ENCODE results near the gene CERS6.

GRCh38 chr2:168607992-168608391 is 151.9 kb downstream of the CERS6 start:
- no peak for TF ChIP-seq POLR2AphosphoS5 (IDR thresholded peaks at IDR 0.05)
- TF ChIP-seq, protein P1, sequence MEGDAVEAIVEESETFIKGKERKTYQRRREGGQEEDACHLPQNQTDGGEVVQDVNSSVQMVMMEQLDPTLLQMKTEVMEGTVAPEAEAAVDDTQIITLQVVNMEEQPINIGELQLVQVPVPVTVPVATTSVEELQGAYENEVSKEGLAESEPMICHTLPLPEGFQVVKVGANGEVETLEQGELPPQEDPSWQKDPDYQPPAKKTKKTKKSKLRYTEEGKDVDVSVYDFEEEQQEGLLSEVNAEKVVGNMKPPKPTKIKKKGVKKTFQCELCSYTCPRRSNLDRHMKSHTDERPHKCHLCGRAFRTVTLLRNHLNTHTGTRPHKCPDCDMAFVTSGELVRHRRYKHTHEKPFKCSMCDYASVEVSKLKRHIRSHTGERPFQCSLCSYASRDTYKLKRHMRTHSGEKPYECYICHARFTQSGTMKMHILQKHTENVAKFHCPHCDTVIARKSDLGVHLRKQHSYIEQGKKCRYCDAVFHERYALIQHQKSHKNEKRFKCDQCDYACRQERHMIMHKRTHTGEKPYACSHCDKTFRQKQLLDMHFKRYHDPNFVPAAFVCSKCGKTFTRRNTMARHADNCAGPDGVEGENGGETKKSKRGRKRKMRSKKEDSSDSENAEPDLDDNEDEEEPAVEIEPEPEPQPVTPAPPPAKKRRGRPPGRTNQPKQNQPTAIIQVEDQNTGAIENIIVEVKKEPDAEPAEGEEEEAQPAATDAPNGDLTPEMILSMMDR (IDR thresholded peaks at IDR 0.05; ENCODE audit: poor library complexity, severe bottlenecking), result no peak
- no peak for TF ChIP-seq SMC3 (conservative IDR thresholded peaks at IDR 0.05; ENCODE audit: poor library complexity)
- no peak for TF ChIP-seq EP300 (conservative IDR thresholded peaks at IDR 0.05; ENCODE audit: poor library complexity, severe bottlenecking)
- no peak for TF ChIP-seq TAF1 (IDR thresholded peaks at IDR 0.05; ENCODE audit: low read depth)
- no peak for TF ChIP-seq MXI1 (conservative IDR thresholded peaks at IDR 0.05; ENCODE audit: poor library complexity, severe bottlenecking)
- TF ChIP-seq EZH2 (IDR thresholded peaks at IDR 0.05; ENCODE audit: borderline replicate concordance, insufficient read depth, low read length, poor library complexity, severe bottlenecking), result no peak
- TF ChIP-seq RAD21 (conservative IDR thresholded peaks at IDR 0.05), result no peak
- TF ChIP-seq, protein P2, sequence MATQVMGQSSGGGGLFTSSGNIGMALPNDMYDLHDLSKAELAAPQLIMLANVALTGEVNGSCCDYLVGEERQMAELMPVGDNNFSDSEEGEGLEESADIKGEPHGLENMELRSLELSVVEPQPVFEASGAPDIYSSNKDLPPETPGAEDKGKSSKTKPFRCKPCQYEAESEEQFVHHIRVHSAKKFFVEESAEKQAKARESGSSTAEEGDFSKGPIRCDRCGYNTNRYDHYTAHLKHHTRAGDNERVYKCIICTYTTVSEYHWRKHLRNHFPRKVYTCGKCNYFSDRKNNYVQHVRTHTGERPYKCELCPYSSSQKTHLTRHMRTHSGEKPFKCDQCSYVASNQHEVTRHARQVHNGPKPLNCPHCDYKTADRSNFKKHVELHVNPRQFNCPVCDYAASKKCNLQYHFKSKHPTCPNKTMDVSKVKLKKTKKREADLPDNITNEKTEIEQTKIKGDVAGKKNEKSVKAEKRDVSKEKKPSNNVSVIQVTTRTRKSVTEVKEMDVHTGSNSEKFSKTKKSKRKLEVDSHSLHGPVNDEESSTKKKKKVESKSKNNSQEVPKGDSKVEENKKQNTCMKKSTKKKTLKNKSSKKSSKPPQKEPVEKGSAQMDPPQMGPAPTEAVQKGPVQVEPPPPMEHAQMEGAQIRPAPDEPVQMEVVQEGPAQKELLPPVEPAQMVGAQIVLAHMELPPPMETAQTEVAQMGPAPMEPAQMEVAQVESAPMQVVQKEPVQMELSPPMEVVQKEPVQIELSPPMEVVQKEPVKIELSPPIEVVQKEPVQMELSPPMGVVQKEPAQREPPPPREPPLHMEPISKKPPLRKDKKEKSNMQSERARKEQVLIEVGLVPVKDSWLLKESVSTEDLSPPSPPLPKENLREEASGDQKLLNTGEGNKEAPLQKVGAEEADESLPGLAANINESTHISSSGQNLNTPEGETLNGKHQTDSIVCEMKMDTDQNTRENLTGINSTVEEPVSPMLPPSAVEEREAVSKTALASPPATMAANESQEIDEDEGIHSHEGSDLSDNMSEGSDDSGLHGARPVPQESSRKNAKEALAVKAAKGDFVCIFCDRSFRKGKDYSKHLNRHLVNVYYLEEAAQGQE (IDR thresholded peaks at IDR 0.05; ENCODE audit: borderline replicate concordance), result no peak
